NOMO-1 (cell line): Measurements from ENCODE around the gene BCAS1.
A peak's percentile ranks its signal among the peaks of the same experiment; 100 is the strongest.

Experiments
- DNase-seq, 2 experiments: peaks; one replicate each; lab custom pipeline; 2025; ENCODE audit not compliant: unreplicated experiment in 2 of 2; lab: John Stamatoyannopoulos, UW

BCAS1 gene

DNA sequence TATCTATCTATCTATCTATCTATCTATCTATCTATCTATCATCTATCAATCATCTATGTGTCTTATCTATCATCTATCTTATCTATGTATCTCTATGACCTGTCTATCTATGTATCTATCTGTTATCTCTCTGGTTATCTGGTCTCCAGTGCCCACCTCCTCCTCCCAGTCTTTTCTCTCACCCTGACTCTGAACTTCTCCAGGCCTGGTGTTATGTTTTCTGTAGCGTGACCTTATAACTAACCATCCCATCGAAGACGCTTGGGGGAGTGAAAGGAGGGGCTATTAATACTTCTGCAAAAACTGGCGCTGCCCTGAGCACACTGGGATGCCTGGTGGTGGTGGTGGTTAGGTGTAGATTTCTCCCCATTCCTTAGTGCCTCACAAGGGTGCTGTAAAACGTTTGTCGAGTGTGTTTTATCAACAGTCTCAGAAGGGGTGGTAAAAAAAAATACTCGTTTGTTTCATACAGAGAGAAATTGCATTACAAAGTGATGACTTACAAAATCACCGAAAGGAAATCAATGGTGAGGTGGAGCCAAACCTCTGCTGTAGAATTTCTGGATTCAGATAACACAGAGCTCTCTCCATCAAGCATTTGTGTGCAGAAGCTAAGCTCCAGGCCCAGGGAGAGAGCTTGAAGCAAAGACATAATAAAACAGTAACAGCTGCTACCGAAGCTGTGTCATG, 156.2 kb downstream of the BCAS1 start:
- DNase-seq: no peak

- no peak for DNase-seq
Observed at GRCh38 chr20:53911301-53911700, 159.1 kb downstream of the BCAS1 start.

DNA sequence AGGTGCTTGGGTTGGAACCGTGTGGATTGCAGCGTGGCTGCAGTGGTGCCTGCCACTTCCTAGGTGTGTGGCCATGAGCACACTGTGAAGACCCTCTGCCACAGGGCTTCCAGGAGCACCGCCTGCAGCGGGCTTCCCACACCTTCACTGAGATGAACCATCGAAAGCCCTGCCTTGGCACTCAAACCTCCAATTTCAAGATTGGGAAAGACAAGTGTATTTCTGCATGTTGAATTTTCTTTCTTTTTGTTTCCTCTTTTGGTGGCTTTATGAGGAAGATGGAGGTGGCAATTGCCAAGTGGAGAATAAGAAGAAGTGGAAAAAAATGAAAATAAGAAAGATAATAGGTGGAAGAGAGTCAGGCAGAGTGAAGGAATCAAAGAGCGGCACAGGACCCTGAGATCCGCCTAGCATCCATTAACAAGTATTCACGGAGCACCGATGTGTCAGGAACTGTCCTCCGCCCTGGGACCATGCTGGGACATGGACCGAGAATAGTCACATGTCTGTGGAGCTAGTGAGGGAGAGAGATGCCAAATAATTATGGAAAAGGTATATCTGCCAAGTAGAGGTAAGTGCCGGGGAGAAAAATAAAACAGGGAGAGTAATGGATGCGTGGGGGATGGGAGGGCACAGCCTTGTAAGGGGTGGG, 159.9 kb downstream of the BCAS1 start:
- peak; percentile 60 to 63 for DNase-seq

DNA sequence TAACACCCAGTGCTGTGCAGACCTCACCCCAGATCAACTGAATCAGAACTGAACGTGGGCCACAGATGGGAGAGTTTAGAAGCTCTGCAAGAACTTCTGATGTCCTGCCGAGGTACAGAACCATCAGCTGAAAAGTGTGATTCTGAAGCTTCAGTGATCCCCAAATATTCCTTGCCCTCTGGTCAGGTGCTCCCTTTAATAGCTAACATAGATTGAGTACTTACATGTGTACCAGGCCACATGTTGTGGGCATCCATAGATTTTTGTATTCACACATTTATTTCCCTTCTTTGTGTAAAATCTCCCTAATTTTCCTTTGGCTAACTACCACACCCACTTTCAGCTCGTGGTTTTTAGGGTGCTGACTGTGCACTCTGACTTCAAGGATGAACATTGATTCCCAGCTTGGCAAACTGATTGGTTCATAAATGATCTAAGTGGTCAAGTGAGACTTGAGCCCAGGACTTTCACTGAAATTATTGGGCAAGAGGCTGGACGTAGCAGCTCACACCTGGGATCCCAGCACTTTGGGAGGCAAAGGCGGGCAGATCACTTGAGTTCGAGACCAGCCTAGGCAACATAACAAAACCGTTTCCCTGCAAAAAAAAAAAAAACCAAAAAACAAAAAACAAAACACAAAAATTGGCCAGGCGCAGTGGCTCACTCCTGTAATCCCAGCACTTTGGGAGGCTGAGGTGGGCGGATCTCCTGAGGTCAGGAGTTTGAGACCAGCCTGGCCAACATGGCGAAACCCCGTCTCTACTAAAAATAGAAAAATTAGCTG, 162.2 kb downstream of the BCAS1 start:
- DNase-seq: no peak

DNA sequence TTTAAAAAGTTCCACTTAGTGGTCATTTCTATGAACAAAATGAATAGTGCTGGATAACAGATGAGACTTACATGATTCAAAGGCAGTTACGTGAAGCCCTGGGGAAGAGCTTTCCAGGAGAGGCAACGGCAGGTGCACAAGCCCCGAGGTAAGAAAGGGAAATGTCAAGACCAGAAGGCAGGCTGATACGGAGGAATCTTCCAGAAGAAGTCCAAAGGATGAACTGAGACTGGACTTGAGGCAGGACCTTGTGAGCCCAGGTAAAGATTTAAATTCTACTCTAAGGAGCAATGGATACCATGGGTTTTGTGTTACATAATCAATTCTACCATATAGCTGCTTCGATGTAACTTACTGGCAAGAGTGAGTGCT, 164.6 kb downstream of the BCAS1 start:
- DNase-seq: no peak

DNA sequence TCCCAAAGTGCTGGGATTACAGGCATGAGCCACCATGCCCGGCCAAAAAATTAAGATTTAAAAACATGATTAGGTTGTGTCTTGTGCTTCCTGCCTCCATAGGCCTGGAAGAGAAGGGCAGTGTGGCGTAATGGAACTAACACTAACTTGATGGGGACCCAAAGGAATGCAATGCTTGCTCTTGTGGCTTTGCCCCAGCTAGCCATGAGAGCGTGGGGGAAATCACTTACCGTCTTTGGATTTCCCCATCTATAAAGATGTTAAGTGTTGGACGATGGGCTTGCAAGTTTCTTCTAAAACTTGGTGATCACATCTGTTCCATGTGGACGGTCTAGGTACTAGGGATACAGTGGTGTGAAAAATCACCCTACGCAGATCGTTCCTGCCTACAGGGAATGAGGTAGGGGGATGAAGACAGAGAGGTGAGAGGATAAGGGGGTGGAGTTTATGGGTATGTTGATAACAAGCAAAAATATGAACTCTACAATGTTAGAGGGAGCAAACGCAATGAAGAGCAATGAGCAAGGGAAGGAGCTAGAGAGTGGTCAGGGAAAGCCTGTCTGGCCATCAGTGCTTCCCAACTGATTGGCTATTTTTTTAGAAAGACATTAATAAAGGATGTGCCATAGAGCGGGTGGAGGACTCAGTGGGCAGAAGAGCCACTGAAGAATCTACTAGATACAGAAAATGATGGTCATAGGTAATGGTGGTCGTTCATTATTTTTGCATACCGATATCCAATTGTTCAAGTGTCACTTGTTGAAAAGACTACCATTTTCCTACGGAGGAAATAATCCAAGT, 165.2 kb downstream of the BCAS1 start:
- no peak for DNase-seq

DNA sequence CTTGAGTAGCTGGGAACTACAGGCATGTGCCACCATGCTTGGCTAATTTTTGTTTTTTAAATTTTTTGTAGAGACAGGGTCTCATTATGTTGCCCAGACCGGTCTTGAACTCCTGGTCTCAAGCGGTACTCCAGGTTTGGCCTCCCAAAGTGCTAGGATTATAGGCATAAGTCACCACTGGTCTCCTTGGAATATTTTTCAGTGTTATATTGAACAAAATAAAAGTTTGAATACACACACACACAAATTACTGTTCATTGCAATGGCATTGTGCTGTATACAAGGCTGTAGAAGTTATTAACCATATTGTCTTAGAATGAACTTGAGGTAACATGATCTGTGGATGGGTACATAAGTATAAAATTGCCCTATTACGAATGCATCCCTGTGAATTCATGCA, 166.1 kb downstream of the BCAS1 start:
- no peak for DNase-seq

DNA sequence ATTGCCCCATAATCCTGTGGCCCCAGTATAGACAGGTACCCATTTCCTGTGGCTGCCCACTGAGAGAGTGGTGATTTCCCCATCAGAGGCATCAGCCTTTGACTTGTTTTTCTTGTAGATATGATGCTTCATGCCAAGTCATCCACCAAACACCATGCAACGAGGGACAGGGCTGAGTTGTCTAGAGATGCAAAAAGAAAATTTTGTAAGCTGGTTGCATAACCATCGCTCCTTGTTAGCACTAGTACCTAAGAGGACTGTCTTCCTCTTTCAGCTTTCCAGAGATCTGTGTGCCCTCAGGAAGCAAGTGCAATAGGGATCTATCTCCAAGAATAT, 166.8 kb downstream of the BCAS1 start:
- peak; percentile 87 to 93 for DNase-seq

DNA sequence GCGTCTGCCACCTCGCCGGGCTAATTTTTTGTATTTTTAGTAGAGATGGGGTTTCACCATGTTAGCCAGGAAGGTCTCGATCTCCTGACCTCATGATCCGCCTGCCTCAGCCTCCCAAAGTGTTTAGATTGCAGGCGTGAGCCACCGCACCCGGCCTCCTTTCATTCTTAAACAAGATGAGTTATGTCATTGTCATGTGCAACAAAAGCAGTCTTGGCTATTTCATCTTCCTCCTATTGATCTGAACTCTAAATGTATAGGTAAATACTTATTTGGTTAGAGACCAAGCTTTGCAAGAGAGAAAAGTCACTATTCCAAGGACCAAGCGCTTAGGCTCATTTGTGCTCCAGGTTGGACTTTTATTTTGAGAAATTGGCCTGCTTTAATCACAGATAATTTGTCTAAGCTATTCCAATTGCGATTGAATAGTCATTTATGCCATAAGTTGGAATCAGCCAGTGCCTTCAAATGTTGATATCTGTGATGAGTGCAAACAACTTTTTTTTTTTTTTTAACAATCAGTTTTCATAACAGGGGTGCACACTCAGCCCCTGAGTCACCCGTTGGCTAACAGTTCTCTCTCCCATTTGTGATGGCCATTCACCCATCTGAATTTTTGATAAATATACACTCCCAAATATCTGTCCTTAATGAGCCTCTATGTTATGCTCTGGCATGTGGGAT, 167.3 kb downstream of the BCAS1 start:
- no peak for DNase-seq

- DNase-seq: no peak
Observed at GRCh38 chr20:53901497-53902096, 168.8 kb downstream of the BCAS1 start.

DNA sequence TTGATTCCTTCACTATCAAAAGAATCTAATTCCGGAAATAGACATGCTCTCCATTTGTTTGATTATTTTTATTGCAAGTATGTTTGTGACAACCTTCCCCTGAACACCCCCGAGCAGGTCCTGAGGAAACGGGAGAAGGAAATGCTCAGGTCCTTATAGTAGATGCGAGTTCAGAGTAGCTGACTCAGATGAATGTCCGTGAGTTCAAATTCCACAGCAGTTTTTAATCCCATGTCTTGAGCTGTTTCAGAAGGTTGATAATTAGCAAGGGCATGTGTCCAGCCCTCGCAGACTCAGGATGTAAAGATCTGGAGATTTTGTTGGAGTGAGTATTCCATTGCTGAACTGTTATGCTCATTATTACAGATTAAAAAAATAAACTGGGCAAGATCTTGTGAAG, 169.3 kb downstream of the BCAS1 start:
- no peak for DNase-seq

DNA sequence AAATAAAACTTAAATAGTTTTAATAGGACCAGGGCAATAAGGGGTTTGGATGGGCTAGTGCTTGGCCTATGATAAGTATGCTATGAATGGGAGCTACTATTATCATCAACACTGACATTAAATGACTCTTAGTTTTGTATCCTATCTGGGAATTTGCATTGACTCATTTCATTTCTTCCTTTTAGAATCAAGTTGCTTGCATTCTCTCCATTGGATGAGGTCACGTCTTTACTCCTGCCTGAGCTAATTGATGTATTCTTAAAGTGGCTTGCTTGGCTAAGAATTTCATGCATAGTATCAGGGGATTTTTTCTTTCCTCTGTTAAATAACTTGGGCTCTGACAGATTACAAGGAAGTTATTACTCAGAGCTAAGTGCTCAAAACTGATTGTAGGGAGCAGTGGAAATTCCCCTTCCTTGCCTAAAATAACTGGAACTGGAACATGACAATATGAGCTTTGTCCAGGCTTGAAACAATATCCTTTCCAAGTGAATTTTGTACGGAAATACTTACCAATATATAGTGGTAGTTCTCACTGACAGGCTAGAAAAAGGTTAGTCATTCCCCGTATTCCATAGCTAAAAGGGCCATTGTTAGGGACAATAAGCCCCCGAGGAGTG, 169.9 kb downstream of the BCAS1 start:
- no peak for DNase-seq

GRCh38 chr20:53899351-53900167, 170.8 kb downstream of the BCAS1 start:
- DNase-seq: peak; percentile 82 to 96

DNA sequence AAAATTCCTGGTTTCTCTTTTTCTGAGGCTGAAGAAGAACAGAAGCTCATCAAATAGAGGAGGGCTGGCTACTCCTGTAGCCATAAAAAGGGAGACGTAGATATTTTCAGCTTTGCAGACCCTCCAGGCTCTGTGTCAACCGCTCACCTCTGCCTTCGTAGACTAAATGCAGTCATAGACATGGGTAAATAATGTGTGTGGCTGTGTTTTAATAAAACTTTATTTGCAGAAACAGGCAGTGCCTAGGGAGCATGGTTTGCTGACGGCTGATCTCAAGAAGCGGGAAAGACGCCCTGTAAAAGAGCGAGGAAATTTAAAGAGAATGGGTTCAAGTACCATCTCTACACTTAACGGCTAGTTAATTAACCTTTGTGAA, 171.8 kb downstream of the BCAS1 start:
- DNase-seq: no peak

DNA sequence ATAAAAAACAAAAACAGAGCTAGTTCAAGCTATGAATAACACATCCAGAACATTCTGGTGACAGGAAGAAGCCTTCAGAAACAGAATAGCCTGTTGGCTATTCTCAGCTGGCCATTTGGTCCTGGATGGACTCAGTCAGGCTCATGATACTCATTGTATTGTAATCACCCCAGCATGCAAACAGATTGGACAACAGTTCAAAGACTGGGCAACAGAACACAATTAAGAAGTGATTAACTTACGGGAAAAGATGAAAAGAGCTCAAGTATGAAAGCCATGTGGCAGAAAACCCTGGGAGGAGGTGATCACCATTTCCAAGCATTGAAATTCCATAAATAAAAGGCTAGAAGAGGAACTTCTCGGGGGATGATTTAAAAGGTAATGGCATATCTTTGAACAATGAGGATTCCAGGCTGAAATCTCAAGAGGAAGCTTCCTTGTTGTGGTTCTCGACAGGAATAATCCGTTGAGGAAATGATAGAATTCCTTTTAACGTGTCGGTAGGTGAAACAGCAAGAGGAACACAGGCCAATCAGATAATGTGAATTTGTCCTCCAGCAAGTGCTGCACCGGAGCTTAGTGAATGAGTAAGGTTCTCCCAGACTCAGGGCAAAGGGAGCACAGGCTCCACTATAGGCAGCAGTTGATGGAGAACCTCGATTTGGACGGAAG, 172.4 kb downstream of the BCAS1 start:
- no peak for DNase-seq

GRCh38 chr20:53896647-53897046, 173.7 kb downstream of the BCAS1 start:
- DNase-seq: no peak

DNA sequence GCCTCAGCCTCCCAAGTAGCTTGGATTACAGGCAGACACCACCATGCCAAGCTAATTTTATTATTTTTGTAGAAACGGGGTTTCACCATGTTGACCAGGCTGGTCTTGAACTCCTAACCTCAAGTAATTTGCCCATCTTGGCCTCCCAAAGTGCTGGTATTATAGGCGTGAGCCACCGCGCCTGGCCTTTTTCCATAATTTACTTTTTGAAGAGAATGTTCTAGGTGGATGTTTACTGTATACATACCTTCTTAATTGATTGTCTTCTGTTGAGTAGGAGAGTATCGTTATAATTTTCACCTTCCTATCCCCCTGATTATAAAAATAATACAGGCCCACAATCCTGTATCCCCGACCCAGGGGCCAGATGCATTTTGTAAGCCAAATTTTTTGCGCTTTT, 174.4 kb downstream of the BCAS1 start:
- no peak for DNase-seq

DNA sequence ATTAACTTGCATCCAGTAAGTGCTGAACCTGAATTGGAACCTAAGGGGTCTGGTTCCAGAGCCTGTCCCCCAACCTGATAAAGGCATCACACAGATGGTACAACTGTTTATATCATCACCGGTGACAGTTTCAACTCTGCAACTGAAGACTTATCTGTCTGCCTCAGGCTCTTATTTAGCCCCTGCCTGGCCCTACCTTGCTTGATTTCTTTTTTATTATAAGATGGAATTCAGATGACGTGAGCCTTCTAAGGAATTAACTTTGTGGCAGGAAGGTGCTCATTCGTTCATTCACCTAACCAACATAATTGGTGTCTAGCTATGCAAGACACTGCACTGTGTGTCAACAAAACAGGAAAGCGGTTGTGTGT, 175.0 kb downstream of the BCAS1 start:
- no peak for DNase-seq
